Activated effector memory CD4-positive, alpha-beta T cell treated with Interleukin-2 at 50 U/mL for 16 hours (primary cell): ENCODE data around the gene CRACR2B.

Experiments used
- DNase-seq: peaks from one replicate; pipeline ENCODE4 v3.0.0-alpha.2; 2020

The CRACR2B gene

DNA sequence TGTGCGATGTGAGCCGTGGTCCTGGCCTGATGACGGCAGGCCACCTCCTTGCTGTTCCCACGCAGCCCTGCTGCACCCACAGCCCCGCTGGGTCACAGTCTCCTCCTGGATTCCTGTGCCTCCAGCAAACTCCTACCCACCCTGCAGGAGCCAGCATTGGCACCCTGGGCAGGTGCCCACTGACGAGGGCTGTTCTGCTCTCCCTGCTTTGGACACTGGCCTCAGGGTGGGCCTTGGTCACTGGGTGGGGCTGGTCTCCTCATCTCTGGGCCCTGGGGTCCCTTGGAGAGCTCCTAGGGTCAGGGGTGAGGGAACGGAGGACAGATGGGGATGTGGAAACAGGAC lies 27.6 kb downstream of the CRACR2B start:
- DNase-seq = no peak

DNA sequence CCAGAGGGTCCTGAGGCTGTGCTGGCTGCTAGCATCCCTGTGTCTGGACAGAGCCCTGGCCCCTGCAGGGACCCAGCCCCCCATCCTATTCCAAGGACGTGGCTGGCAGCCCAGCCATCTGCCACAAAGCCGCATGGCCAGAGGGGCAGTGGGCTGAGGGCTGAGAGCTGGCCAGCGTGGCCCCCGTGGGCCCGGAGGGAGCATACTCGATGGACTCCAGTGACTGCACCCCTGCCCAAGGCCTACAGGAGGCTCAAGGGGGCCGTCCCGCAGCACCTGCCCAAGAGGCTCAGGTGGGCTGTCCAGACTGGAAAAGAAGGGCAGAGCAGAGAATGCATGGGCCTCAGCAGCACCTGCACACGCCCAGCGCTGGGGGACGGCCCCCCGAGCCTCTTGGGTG lies 28.1 kb downstream of the CRACR2B start:
- DNase-seq = no peak

DNA sequence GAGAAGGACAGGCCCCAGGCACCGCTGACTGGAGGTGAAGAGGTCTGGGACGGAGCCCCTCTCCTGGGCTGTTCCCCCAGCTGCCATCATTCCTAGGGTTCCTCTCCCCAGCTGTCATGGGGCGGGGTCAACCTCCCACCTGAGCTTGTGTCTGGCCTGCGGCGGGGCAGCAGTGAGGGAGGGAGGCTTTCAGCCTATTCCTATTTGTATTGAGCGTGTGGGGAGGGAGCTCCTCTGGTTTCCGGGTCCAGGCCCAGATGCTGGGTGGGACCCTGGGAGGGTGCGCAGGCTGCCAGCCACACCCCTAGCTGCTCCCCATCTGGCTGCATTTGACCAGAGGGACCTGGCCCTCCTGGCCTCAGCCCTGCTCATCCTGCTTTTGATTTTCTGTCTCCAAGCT lies 28.7 kb downstream of the CRACR2B start:
- DNase-seq = no peak

DNA sequence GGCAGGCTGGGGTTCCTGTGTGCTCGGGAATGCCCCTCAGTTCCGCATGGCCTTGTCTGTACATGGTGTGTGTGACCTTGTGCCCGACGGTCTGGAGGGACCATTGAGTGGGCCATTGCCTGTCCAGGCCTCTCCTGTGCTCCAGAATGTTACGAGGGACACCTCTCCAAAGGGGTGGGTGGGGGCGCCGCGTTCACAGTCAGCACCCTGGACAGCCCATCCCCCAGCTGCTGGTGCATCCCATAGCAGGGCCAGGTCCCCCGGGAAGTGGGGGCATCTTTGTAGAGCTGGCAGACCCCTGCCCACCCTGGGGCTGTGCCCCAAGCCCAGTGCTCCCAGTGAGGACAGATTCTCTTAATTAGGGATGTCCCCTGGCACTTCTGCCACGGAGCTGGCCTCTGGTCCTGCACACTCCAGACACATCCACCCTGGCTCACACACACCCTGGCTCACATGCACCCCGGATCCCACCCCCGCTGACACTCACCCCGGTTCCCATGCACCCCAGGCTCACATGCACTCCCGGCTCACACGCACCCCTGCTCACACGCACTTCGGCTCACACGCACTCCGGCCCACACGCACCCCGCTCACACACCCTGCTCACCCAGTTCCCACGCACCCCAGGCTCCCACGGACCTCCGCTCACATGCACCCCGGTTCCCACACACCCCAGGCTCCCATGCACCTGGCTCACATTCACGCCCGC lies 30.5 kb downstream of the CRACR2B start:
- no peak for DNase-seq

DNA sequence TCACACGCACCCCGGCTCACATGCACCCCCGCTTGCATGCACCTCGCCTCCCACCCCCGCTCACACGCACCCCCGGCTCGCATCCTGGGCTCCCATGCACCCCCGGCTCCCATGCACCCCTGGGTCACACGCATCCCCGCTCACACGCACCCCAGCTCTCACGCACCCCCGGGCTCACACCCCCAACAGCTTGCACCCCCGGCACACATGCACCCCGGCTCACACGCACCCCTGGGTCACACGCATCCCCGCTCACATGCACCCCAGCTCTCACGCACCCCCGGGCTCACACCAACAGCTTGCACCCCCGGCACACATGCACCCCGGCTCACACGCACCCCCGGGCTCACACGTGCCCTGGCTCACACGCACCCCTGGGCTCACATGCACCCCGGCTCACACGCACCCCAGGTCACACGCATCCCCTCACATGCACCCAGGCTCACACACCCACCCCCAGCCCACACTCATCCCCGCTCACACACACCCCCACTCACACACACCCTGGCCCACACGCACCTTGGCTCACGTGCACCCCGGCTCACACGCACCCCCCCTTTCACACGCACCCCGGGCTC lies 31.1 kb downstream of the CRACR2B start:
- DNase-seq = no peak

DNA sequence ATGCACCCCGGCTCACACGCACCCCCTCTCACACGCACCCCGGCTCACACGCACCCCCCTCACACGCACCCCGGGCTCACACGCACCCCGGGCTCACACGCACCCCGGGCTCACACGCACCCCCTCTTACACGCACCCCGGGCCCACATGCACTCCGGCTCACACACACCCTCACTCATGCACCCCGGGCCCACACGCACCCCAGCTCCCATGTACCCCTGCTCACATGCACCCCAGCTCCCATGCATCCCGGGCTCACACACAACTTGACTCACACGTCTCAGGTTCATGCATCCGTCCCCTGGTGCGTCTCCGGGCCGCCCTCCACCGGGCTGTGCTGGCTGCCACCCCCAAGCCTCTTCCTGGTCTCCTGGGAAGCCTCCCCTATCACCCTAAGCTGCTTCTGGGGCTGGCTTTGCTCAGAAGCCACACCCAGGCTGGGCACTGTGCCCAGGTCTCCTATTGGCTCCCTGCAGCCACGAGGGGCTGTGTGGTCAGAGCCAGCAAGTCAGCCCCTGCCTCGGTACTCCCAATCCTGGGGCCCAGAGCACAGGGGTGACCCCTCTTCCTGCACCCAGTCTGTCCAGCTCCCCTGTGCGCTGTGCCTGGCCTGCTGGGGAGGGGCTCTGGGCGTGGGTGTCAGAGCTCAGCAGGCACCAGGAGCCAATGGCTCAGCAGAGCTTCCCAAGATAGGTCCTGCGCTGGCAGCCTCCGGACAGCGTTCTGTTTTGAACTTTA lies 31.8 kb downstream of the CRACR2B start:
- no peak for DNase-seq

DNA sequence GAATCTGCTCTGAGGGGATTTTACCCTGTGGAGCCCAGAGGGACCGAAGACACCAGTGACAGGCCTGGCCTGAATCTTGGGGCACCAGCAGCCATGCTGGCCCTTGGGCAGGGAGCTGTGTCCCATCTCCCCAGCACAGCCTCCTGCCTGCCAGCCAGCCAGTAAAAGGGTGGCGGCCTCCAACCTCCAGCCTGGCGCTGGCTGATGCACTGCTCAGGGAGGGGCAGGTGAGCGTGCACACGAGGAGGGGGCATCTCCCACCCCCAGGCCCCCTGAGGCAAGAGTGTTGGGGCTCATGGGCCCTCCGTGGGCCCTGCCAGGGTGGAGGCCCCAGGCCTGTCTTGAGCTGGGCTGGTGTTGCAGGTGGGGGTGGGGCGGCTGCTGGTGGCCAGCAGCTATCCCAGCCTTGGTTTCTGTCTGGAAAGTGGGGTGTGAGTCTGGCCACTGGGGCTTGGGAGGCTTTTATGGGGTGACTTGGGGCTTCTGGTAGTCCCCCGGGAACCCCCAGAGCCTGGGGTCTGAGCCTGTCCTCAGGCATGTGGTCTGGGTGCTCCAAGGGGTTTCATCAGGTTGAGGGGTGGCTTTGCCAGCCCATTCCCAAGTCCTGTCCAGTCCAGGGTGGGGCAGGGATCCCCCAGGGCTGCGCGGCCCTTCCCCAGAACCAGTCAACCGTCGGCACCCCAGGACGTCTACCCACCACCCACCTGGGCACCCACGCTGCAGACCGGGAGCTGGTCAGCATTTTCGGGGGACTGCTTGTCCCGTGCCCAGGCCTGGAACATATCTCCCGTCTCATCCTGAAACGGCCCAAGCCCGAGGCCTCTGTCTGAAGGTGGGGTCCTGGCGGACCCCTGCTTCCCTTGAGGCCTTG lies 32.8 kb downstream of the CRACR2B start:
- no peak for DNase-seq

DNA sequence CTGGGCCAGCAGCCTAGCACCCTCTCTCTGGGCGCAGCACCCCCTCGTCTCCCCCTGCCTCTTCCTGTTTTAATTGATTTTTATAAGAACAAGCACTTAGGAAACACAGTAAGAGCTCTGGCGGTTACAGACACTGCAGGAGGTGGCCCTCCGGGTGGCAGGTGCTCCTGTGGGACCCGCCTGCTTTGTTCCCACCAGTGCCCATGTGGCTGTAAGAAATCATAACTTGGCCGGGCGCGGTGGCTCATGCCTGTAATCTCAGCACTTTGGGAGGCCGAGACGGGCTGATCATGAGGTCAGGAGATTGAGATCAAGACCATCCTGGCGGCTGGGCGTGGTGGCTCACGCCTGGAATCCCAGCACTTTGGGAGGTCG lies 33.4 kb downstream of the CRACR2B start:
- DNase-seq = no peak

DNA sequence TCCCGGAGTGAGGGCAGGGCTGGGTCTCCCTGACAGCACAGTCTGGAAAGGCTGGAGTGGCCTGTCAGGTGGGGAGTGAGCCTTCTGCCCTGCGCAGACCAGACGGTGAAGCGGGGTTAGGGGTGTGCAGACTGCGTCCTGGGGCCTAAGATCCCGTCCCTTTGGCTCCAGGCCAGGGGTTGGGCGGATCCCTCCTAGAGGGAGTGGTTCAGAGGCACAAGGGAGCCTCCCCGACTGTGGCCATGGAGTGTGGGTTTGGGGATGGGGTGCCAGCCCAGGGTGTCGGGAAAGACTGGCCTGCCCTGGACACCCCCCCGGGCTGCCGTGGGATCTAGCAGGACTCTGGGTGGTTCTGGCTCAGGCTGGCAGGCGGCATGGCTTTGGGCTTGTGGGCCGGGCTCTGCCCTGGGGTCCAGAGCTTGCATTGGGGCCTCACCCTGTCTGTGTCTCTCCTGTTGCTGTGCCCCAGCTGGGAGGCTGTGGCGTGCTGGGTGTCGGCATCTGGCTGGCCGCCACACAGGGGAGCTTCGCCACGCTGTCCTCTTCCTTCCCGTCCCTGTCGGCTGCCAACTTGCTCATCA lies 34.5 kb downstream of the CRACR2B start:
- DNase-seq = no peak

DNA sequence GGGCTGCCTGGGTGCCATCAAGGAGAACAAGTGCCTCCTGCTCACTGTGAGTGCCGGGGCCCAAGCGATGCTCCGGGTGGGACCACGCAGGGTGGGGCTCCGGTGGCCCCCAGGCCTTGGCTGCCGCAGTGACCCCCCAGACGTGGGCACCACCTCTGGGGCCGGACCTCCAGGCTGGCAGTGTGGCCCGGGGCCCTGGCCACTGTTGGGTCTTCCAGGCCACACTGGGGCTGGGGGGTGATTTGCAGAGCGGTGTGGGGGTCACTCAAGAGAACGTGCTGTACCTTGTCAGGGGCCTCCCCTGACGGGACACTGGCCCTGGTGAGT lies 34.9 kb downstream of the CRACR2B start:
- DNase-seq = no peak

DNA sequence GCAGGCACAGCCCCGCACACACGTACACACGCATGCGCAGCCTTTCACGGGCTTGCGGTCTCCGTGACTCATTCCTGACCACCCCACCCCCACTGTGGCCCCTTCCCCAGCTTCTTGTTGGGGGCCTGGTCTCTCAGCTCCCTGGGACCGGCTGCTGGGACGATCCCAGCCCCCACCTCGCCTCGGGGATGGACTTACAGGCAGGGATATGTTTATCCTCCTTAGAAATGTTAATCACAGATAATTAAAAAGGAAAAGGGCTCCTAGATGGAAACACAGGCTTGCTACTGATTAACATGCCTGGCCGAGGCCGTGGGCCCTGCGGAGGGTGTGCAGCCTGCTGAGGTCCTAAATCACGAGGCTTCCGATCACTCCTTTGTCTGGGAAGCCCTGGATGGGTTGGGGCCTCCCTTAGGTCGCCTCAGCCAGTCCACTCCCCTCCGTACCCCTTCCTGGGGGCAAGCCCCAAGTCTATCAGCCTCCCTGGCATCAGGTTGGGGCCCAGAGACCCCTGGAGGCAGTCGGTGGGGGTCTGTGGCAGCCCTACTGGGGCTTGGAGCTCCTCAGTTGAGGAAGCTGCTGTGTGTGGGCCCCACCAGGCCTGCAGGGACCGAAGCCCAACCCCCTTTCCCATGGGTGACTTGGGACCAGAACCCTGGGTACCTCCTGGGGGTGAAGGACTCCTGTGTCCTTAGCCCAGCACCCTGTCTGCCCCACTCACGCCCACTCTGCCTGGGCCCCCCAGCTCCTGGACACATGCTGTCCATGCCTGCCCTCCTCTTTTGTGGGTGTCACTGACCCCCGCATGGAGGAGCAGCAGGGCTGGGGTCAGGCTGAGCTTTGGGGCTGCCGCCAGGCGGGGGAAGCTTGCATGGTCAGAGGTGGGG lies 35.5 kb downstream of the CRACR2B start:
- DNase-seq = no peak

DNA sequence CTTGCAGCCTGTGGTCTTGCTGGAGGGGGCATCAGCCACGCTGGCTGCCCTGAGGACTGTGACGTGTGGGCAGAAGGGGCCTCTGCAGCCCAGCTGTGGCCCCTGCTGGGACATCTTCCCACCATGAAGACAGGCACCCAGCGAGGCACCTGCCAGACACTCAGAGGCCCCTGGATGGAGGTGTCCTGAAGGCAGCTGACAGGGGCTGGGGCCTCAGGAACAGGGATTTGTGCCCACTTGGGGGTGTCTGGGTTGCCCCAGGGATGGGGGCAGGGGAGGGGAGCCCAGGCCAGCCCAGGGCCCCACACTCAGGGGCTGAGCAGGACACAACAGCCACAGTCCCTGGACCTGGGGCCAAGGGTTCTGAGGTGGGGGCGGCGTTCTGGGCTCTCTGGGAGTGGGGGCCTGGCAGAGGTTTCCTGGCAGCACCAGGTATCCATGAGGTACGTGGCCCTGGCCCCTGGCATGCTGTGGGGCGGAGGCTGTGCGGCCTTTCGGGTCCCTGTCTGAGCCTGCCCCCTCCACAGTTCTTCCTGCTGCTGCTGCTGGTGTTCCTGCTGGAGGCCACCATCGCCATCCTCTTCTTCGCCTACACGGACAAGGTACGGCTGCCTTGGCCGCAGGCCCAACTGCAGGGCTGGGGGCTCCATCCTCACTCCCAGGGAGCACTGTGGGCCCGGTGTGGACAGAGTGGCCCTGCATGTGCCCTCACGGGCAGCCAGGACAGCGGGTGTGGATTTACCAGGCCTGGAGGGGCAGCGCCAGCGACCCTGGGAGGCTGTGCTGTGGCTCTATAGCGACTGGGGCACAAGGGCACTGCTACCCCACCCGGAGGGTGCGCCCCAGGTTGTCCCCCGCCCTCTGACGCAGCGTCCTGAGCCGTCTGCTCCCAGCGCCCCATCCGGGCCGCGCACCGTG lies 36.5 kb downstream of the CRACR2B start:
- no peak for DNase-seq

DNA sequence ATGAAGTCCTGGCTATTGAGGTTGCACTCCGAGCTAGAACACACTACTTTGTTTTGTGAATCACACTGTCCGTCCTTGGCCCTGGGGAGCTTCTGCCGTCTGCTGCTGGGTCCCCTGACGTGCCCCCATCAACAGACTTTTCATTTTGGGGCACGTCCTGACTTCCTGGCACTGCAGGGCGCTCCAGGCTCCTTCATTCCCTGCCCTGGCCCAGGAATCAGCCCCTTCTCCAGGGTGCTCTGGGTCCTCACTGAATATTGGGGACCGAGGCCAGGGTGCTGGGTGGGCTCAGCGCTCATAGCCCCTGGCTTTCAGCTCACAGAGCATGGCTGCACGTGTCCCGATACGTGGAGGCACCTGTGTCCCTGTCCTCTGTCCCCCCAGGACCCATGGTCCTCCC lies 37.2 kb downstream of the CRACR2B start:
- DNase-seq = no peak

DNA sequence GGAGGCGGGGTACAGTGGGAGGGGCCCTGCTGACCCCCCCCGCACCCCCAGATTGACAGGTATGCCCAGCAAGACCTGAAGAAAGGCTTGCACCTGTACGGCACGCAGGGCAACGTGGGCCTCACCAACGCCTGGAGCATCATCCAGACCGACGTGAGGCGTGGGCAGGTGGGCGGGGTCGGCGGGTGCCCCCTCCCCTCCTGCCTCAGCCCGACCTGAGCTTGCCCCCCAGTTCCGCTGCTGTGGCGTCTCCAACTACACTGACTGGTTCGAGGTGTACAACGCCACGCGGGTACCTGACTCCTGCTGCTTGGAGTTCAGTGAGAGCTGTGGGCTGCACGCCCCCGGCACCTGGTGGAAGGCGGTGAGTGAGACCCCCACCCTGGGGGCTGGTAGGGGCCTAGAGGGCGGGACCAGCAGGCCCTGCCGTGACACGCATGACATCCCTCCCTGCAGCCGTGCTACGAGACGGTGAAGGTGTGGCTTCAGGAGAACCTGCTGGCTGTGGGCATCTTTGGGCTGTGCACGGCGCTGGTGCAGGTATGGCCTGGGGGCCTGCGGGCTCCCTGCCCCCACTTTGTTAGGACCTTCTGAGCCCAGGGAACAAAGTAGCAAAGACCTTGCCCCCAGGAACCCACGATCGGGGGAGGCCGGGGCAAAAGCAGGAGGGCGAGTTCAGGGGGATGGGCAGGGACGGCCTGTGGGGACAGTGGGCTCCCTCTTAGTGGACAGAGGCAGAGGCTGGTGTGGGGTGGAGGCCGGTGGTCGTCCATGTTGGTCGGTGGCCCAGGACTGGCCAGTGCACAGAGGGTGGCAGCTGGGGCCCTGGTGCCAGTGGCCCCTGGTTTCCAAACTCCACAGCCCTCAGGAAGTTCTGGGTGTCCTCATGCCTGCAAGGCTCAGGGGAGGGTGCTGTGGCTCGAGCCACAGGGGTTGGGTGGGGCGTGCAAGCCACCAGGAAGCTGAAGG lies 38.0 kb downstream of the CRACR2B start:
- no peak for DNase-seq

DNA sequence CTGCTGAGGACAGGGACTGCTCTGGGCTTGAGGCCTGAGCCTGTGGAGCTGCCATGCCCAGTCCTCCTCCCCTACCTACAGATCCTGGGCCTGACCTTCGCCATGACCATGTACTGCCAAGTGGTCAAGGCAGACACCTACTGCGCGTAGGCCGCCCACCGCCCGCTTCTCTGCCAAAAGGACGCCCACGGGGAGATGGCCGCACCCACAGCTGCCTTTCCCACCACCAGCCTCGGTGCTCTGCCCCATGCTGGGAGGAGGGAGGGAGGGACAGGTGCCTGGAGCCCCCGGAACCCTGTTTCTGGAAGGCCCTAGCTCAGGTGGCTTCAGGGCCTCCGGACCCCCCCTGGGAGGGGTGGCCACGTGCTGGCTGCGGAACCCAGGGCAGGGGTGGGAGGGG lies 38.8 kb downstream of the CRACR2B start:
- no peak for DNase-seq

DNA sequence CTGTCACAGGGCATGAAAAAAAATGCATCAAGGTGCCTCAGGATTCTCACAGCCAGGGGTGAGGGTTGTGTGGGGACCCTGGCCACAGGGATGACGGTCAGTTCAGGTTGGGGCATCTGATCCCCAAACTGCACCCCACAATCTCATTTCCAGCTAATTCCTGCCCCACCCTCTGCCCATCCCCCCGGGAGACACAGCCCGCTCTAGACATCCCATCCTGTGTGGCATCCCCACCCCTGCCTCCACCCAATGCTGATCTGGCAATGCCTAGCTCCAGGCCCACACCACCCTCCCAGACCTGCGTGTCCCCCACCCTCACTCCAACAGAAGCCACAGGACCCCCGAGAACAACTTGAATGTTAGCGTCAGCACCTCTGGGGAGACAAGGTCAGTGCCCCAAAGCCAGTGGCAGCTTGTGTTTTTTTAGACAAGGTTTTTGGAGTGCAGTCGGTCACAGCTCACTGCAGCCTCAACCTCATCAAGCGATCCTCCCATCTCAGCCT lies 40.2 kb downstream of the CRACR2B start:
- no peak for DNase-seq

DNA sequence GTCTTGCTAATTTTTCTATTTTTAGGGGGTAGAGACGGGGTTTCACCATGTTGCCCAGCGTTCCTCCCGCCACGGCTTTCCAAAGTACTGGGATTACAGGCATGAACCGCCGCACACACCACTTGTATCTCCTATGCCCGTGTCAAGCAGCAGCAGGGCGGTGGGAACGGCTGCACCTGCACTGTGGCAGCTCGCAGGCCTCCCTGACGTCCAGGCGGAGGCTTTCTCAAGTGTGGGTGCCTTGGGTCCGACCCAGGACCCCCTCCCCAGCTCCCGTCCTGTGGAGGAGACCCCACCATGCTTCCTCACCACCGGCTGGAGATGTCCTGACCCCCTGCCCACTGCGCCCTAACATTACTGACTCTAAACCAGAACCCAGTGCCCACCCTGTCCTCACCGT lies 40.7 kb downstream of the CRACR2B start:
- no peak for DNase-seq

DNA sequence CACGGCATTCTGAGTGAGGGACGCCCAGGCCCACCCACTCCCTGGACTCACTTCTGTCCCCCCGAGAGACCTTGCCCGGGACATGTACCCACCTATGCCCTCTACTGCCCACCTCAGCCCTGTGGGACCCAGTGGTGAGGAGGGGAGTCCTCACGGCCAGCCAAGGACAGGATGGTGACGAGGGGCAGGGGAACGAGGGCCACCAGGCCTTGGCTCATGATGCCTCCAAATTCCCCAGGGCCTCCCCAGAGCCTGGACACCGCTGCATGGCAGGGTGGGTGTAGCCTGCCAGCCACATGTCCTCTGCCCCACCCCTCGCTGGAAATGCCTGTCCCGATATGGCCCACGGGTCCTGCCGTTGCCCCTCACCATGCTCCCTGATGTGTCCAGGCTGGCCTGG lies 41.1 kb downstream of the CRACR2B start:
- DNase-seq = no peak

DNA sequence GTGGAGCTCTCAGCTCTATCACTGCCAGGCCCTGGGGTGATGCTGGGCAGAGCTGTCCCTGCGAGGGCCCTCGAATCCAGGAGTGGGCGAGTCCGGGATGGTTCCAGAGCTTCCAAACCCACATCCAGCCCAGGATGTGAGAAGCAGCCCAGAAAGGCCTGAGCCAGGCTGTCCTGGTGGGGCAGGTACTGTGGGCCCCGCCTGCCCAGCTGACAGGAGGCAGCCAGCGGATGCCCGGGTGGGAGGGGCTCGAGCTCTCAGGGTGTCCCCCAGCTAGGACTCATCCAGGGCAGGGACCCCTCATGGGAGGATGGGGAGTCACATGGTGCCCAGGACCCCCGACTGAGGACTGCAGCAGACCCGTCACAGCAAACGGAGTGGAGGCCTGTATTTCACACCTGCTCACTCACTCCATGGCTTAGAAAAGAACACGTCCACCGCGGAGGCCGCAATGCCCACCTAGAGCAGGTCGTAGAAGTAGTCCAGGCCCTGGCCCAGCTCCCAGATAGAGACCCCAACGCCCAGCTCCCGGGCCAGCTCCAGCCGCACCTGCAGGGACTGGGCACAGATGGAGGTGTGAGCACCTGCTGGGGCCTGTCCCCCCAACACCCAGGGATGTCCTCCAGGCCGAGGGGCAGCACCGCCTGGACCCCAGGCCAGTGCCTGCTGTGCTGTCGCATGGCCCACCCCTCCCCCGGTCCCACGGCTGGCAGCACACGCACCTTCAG lies 41.8 kb downstream of the CRACR2B start:
- no peak for DNase-seq
